LNCaP clone FGC (cell line): Measurements from ENCODE around the gene CHMP4B.

ENCODE experiments used
- DNase-seq: peaks from one replicate; pipeline ENCODE4 v3.0.0-alpha.2; 2011; ENCODE audit warnings: low read depth
- H3K4me3 ChIP-seq: 2 replicates; pipeline ENCODE4 v1.5.1; 2011; ENCODE audit warnings: mild to moderate bottlenecking, low read depth, low read length, control low read depth
- TF ChIP-seq, protein P1 (sequence below): IDR thresholded peaks from 2 replicates; pipeline ENCODE4 v1.5.1; 2012; ENCODE audit warnings: mild to moderate bottlenecking; ENCODE audit not compliant: control insufficient read depth, insufficient read depth; ENCODE audit errors: extremely low read depth

Gene CHMP4B

GRCh38 chr20:33900521-33901131 is 89.5 kb downstream of the CHMP4B start:
- H3K4me3 ChIP-seq, result no peak overlapping the region
- TF ChIP-seq, protein P1, sequence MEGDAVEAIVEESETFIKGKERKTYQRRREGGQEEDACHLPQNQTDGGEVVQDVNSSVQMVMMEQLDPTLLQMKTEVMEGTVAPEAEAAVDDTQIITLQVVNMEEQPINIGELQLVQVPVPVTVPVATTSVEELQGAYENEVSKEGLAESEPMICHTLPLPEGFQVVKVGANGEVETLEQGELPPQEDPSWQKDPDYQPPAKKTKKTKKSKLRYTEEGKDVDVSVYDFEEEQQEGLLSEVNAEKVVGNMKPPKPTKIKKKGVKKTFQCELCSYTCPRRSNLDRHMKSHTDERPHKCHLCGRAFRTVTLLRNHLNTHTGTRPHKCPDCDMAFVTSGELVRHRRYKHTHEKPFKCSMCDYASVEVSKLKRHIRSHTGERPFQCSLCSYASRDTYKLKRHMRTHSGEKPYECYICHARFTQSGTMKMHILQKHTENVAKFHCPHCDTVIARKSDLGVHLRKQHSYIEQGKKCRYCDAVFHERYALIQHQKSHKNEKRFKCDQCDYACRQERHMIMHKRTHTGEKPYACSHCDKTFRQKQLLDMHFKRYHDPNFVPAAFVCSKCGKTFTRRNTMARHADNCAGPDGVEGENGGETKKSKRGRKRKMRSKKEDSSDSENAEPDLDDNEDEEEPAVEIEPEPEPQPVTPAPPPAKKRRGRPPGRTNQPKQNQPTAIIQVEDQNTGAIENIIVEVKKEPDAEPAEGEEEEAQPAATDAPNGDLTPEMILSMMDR, result no peak
- DNase-seq, result no peak

DNA sequence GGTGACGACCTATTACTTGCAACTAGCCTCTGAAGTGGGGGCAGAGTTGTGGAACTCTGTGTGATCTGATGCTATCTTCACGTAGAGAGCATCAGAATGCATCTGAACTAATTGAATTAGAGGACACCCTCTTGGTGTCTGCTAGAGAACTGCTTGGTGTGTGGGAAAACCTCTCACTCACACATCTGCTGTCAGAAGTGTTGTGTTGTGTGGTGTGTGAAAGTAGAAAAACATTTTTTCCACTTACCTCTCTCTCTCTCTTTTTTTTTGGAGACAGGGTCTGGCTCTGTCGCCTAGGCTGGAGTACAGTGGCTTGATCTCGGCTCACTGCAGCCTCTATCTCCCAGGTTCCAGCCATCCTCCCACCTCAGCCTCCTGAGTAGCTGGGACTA is 90.0 kb downstream of the CHMP4B start:
- DNase-seq, result no peak
- H3K4me3 ChIP-seq, result no peak overlapping the region
- TF ChIP-seq, protein P1, result no peak

DNA sequence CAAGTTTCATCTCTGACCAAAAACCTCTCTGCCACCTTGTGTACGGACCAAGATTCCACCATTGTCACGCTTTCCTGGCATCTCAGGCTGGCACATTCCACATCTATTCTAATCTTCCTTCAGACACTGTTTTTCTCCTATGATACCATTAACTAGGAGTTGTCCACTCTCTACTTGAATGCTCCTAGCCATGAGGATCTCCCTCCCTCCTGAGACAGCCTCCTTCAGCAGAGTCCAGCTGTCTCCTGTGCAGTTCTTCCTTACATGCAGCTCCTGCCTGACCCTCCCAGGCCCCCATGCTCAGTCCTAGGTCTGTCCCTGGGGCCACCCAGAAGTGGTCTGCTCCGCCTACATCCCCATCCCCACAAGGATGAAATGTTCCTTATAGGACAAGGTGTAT is 90.9 kb downstream of the CHMP4B start:
- no peak for DNase-seq
- H3K4me3 ChIP-seq, result no peak overlapping the region
- TF ChIP-seq, protein P1, result no peak
